K562 (cell line): ENCODE results near the gene SLC5A11. TPM values are rescaled to one million over a fixed set of nuclear protein-coding genes. Genes with fewer than 3 reads are reported as not detected.
A peak's percentile ranks its signal among the peaks of the same experiment; 100 is the strongest.

ENCODE experiments used
- ASH1L ChIP-seq: fragments of 450-650 bp; IDR thresholded peaks from 2 replicates; pipeline ENCODE4 v1.6.1; 2018; ENCODE audit warnings: borderline replicate concordance, mild to moderate bottlenecking, low read depth; ENCODE audit not compliant: partially characterized antibody
- CREB1 ChIP-seq, 2 experiments: sonication (generic) in 1 of 2; formaldehyde crosslinking in 1 of 2; IDR thresholded peaks; 2 replicates each; pipeline versions ENCODE4 v1.6.1 to v1.8.0; 2012 to 2022; ENCODE audit warnings: inconsistent platforms in 1 of 2, mild to moderate bottlenecking in 1 of 2, missing genetic modification reagents in 1 of 2, moderate library complexity in 1 of 2
- ESRRA ChIP-seq: fragments of 450-650 bp; IDR thresholded peaks from 2 replicates; pipeline ENCODE4 v1.6.1; 2014; ENCODE audit warnings: low read depth, mild to moderate bottlenecking, moderate library complexity, borderline replicate concordance
- FIP1L1 ChIP-seq: fragments of 200-400 bp; formaldehyde crosslinking; IDR thresholded peaks from 2 replicates; pipeline ENCODE4 v1.6.1; 2018; ENCODE audit warnings: mild to moderate bottlenecking, low read depth, low read length; ENCODE audit not compliant: poor library complexity, severe bottlenecking
- FOXM1 ChIP-seq, 2 experiments: fragments of 450-650 bp in 1 of 2; sonication (generic) in 1 of 2; formaldehyde crosslinking in 1 of 2; IDR thresholded peaks; 2 replicates each; pipeline versions ENCODE4 v1.6.1 to v1.9.0; 2017 to 2022; ENCODE audit warnings: low read depth in 2 of 2, mild to moderate bottlenecking in 2 of 2, missing genetic modification reagents in 1 of 2, moderate library complexity in 1 of 2
- MEF2A ChIP-seq: IDR thresholded peaks from 2 replicates; pipeline ENCODE4 v1.6.1; 2011; ENCODE audit warnings: low read depth, mild to moderate bottlenecking, low read length, moderate library complexity; ENCODE audit not compliant: control insufficient read depth
- RFX1 ChIP-seq: fragments of 450-650 bp; IDR thresholded peaks from 2 replicates; pipeline ENCODE4 v1.6.1; 2016; ENCODE audit warnings: mild to moderate bottlenecking, moderate library complexity
- SAFB2 ChIP-seq: fragments of 200-400 bp; formaldehyde crosslinking; IDR thresholded peaks from 2 replicates; pipeline ENCODE4 v1.6.1; 2018; ENCODE audit warnings: borderline replicate concordance, low read length, low read depth, moderate library complexity; ENCODE audit not compliant: severe bottlenecking
- TAF9B ChIP-seq: fragments of 450-650 bp; IDR thresholded peaks from 2 replicates; pipeline ENCODE4 v1.6.1; 2018; ENCODE audit warnings: mild to moderate bottlenecking; ENCODE audit not compliant: partially characterized antibody
- ZNF232 ChIP-seq: sonication (generic); formaldehyde crosslinking; IDR thresholded peaks from 2 replicates; pipeline ENCODE4 v1.8.0; 2022; ENCODE audit warnings: mild to moderate bottlenecking, missing genetic modification reagents
- ZNF274 ChIP-seq: IDR thresholded peaks from 2 replicates; pipeline ENCODE4 v1.6.1; 2011; ENCODE audit warnings: low read depth, mild to moderate bottlenecking, low read length, moderate library complexity, borderline replicate concordance
- ZNF408 ChIP-seq: fragments of 250-450 bp; sonication (Bioruptor Pico); IDR thresholded peaks from 2 replicates; pipeline ENCODE4 v1.4.0; 2020; ENCODE audit warnings: low read depth, mild to moderate bottlenecking, moderate library complexity
- ZNF717 ChIP-seq: fragments of 250-450 bp; sonication (Bioruptor Pico); IDR thresholded peaks from 2 replicates; pipeline ENCODE4 v1.5.0; 2021
- polyA plus RNA-seq, 8 experiments: library from polyadenylated mRNA; depleted of rRNA in 4 of 8; stranded (reverse) in 5 of 8; unstranded in 3 of 8; fragments of >200 nt; fragmentation: Nextera tagmentation in 2 of 8; fragmentation: Illumina TruSeq in 1 of 8; extraction: Ambion mirVana in 2 of 8; extraction: Trizol in 1 of 8; gene quantifications; 2 replicates each; pipeline versions ENCODE4 v1.2.1 to v1.2.3, GENCODE V29; 2011 to 2014; ENCODE audit warnings: inconsistent platforms in 1 of 8, missing spikeins in 1 of 8
- total RNA-seq, 7 experiments: library from RNA; depleted of rRNA in 6 of 7; stranded (reverse); fragments of >200 nt in 6 of 7; fragmentation: Illumina TruSeq in 2 of 7; extraction: Trizol in 2 of 7; gene quantifications; 2 replicates each; pipeline versions ENCODE4 v1.2.1 to v1.2.3, GENCODE V29; 2011 to 2021; ENCODE audit warnings: low replicate concordance in 1 of 7
- TF ChIP-seq, protein P1 (sequence below), 2 experiments: IDR thresholded peaks in 1 of 2; conservative IDR thresholded peaks in 1 of 2; 2 replicates each; pipeline ENCODE4 v1.6.1; 2016; ENCODE audit warnings: low read depth in 2 of 2, mild to moderate bottlenecking in 1 of 2, missing compliant biosample characterization in 1 of 2, missing genetic modification characterization in 1 of 2, moderate library complexity in 1 of 2
- TF ChIP-seq, protein P2 (sequence below): fragments of 250-450 bp; sonication (Bioruptor Pico); IDR thresholded peaks from 2 replicates; pipeline ENCODE4 v1.6.1; 2021; ENCODE audit warnings: mild to moderate bottlenecking
- TF ChIP-seq, protein P3 (sequence below): fragments of 250-450 bp; sonication (Bioruptor Pico); IDR thresholded peaks from 2 replicates; pipeline ENCODE4 v1.5.0; 2022; ENCODE audit warnings: mild to moderate bottlenecking
- TF ChIP-seq, protein P4 (sequence below): fragments of 250-450 bp; sonication (Bioruptor Pico); IDR thresholded peaks from 2 replicates; pipeline ENCODE4 v1.9.0; 2021; ENCODE audit warnings: mild to moderate bottlenecking, inconsistent platforms

Gene SLC5A11
- total and polyA plus RNA-seq, 9 of the 15 experiments (the other 6 are each of a cell fraction or from before 2014, with no cell fraction given), result 0.04 to 0.25 (median 0.11) TPM; not detected in 3

DNA sequence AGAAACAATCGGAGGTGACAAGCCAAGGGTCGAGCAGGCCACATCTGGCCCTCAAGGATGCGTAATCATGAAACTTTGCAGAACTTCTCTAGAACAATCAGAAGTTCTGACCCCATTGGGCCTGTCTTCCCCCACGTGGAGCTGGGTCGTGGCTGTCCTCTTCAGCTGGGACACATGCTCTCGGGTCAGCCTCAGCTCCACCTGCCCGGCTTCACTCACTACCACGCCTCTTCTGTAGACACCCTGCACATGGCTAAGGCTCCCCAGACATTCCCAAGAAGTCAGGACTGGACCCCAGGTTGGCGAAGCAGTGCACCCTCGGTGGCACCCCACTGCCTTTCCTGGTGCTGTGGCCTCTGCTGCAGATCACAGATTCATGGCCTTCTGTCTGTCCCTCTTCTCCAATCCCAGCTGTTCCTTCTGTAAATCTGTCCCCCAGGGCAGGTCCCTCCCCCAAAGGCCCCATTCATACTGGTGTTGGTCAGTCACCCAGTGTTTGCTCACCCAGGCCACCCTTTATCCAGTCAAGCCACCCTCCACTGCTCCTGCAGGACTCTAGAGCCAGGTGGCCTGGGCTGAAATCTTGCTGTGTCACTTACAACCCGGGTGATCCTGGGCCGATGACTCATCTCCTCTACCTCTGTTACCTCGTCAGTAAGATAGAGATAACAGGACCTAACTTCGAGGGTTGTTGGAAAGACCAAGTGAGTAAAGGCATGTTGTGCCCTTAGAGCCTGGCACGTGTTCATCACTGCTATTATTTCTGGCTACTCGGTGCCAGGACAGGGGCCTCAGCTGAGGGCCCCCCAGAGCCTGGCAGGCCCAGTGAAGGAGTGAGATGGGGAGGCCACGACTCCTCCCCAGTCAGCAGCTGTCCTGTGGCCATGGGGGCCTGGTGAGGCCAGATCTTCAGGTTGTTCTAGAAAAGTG lies 1.4 kb upstream of the SLC5A11 start (continued):
- TF ChIP-seq TAF9B (peak; percentile 27), ASH1L (no peak), FOXM1 (IDR thresholded peaks at IDR 0.05; ENCODE audit: low read depth) (no peak), FOXM1 (CRISPR knock-in tag; IDR thresholded peaks at IDR 0.05; ENCODE audit: low read depth) (no peak), CREB1 (IDR thresholded peaks at IDR 0.05) (peak; percentile 31; the same call in 1 of the 2 replicates), CREB1 (CRISPR knock-in tag; IDR thresholded peaks at IDR 0.05) (0 out of 2 replicates have a peak, but pooled peaks have one; percentile 42), SAFB2 (no peak), ZNF232 (no peak), ESRRA (no peak), MEF2A (no peak), RFX1 (no peak), FIP1L1 (no peak), ZNF408 (CRISPR knock-in tag) (no peak), ZNF274 (no peak), ZNF717 (CRISPR knock-in tag) (no peak)
- TF ChIP-seq, protein P1, sequence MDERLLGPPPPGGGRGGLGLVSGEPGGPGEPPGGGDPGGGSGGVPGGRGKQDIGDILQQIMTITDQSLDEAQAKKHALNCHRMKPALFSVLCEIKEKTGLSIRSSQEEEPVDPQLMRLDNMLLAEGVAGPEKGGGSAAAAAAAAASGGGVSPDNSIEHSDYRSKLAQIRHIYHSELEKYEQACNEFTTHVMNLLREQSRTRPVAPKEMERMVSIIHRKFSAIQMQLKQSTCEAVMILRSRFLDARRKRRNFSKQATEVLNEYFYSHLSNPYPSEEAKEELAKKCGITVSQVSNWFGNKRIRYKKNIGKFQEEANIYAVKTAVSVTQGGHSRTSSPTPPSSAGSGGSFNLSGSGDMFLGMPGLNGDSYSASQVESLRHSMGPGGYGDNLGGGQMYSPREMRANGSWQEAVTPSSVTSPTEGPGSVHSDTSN (CRISPR knock-in tag; IDR thresholded peaks at IDR 0.05; ENCODE audit: low read depth), result no peak
- TF ChIP-seq, protein P1 (tag; conservative IDR thresholded peaks at IDR 0.05; ENCODE audit: low read depth), result no peak
- TF ChIP-seq, protein P2, sequence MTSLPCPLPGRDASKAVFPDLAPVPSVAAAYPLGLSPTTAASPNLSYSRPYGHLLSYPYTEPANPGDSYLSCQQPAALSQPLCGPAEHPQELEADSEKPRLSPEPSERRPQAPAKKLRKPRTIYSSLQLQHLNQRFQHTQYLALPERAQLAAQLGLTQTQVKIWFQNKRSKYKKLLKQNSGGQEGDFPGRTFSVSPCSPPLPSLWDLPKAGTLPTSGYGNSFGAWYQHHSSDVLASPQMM (CRISPR knock-in tag), result no peak
- TF ChIP-seq, protein P3, sequence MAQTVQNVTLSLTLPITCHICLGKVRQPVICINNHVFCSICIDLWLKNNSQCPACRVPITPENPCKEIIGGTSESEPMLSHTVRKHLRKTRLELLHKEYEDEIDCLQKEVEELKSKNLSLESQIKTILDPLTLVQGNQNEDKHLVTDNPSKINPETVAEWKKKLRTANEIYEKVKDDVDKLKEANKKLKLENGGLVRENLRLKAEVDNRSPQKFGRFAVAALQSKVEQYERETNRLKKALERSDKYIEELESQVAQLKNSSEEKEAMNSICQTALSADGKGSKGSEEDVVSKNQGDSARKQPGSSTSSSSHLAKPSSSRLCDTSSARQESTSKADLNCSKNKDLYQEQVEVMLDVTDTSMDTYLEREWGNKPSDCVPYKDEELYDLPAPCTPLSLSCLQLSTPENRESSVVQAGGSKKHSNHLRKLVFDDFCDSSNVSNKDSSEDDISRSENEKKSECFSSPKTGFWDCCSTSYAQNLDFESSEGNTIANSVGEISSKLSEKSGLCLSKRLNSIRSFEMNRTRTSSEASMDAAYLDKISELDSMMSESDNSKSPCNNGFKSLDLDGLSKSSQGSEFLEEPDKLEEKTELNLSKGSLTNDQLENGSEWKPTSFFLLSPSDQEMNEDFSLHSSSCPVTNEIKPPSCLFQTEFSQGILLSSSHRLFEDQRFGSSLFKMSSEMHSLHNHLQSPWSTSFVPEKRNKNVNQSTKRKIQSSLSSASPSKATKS, result no peak
- TF ChIP-seq, protein P4, sequence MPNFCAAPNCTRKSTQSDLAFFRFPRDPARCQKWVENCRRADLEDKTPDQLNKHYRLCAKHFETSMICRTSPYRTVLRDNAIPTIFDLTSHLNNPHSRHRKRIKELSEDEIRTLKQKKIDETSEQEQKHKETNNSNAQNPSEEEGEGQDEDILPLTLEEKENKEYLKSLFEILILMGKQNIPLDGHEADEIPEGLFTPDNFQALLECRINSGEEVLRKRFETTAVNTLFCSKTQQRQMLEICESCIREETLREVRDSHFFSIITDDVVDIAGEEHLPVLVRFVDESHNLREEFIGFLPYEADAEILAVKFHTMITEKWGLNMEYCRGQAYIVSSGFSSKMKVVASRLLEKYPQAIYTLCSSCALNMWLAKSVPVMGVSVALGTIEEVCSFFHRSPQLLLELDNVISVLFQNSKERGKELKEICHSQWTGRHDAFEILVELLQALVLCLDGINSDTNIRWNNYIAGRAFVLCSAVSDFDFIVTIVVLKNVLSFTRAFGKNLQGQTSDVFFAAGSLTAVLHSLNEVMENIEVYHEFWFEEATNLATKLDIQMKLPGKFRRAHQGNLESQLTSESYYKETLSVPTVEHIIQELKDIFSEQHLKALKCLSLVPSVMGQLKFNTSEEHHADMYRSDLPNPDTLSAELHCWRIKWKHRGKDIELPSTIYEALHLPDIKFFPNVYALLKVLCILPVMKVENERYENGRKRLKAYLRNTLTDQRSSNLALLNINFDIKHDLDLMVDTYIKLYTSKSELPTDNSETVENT, result no peak
